Adipocyte (in vitro differentiated cells): Measurements from ENCODE around the gene NEIL3.

Experiments used
- DNase-seq: peaks from one replicate; pipeline ENCODE4 v3.0.0-alpha.2; 2015; ENCODE audit warnings: low read depth
- H3K27me3 ChIP-seq: replicated peaks from 2 replicates; pipeline ENCODE4 v1.7.0; 2013; ENCODE audit warnings: mild to moderate bottlenecking, low read length, moderate library complexity; ENCODE audit not compliant: control insufficient read depth, insufficient read depth
- H3K36me3 ChIP-seq: 2 replicates; pipeline ENCODE4 v1.7.0; 2013; ENCODE audit warnings: low read length, mild to moderate bottlenecking, moderate library complexity; ENCODE audit not compliant: control insufficient read depth, insufficient read depth, severe bottlenecking
- H3K4me1 ChIP-seq: 2 replicates; pipeline ENCODE4 v1.7.0; 2013; ENCODE audit warnings: mild to moderate bottlenecking, low read length, moderate library complexity; ENCODE audit not compliant: control insufficient read depth, insufficient read depth
- H3K4me3 ChIP-seq: 2 replicates; pipeline ENCODE4 v1.7.0; 2013; ENCODE audit warnings: mild to moderate bottlenecking, low read length, moderate library complexity
- H3K9ac ChIP-seq: 2 replicates; pipeline ENCODE4 v1.7.0; 2013; ENCODE audit warnings: mild to moderate bottlenecking, low read length, moderate library complexity
- H3K9me3 ChIP-seq: 2 replicates; pipeline ENCODE4 v1.7.0; 2013; ENCODE audit warnings: mild to moderate bottlenecking, low read length, moderate library complexity; ENCODE audit not compliant: control insufficient read depth

Gene NEIL3

DNA sequence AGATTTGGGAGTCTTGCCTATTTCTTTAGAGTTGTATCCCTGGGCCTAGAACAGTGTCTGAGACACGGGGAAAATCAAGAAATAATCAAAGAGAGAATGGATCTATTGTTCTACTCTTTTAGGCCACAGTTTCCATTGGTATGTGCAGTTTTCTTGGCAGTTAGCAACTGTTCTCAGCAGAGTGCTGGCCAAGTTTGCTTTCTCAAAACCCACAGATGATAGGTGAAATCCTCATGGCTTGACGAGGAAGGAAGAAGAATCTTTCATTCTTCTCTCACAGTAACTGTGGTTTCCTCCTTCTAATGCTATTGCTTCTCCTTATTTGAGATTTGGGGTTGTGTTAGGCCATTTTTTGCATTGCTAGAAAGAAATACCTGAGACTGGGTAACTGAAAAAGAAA, 90.4 kb downstream of the NEIL3 start:
- DNase-seq: no peak
- no peaks in the 10 kb centered on the region for H3K4me1 ChIP-seq
- H3K9ac ChIP-seq: no peak overlapping the region
- no peak overlapping the region for H3K4me3 ChIP-seq
- H3K36me3 ChIP-seq: no peaks in the 10 kb centered on the region
- no peaks in the 10 kb centered on the region for H3K9me3 ChIP-seq
- no peaks in the 10 kb centered on the region for H3K27me3 ChIP-seq

DNA sequence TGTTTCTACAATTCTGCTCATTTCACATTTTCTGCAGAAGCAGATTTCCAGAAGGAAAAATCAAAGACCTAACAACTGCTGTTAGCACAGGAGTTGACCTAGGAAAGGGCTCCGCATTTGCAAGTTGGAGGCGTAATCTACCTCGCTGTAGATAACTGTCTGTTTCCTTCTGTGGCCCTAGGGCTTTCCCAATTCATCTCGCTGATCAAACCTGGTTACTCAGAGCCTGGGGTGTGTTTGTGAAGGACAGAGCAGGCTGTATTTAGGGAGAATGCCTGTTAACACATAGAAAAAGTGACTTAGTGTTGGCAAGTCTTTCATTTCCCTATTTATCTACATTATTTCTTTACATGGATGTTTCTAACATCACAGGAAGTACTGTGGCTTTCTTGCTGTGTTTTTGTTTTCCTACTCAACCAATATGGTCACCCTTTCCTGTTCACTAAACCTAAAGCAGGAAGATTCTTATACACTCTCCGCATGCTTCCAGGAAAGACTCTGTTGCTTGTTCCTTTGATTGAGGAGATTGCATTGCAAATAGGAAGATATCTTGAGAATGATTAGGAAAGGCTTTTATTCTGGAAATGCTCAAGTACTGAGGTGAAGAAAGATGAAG, 92.1 kb downstream of the NEIL3 start:
- H3K4me1 ChIP-seq: no peaks in the 10 kb centered on the region
- H3K9ac ChIP-seq: no peak overlapping the region
- no peak for DNase-seq

DNA sequence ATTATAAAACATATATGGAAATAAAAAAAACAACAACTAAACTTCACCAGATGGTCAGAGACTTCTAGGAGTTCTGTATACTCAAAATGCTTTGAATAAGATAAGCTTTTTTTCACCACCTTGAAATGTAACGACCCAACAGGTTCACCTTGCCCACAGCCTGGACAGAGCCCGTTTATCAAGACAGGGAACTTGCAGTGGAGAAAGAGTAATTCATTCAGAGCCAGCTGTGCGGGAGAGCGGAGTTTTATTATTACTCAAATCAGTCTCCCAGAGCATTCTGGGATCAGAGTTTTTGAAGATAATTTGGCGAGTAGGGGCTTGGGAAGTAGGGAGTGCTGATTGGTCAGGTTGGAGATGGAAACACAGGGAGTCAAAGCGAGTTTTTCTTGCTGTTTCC, 94.1 kb downstream of the NEIL3 start:
- Histone ChIP-seq H3K4me1 (no peaks in the 10 kb centered on the region), H3K27me3 (no peaks in the 10 kb centered on the region), H3K36me3 (no peaks in the 10 kb centered on the region), H3K9ac (no peak overlapping the region), H3K9me3 (no peaks in the 10 kb centered on the region), H3K4me3 (no peak overlapping the region)
- no peak for DNase-seq

More for the DNA sequence above, 92.1 kb downstream of the NEIL3 start:
- Histone ChIP-seq H3K36me3 (no peaks in the 10 kb centered on the region), H3K27me3 (no peaks in the 10 kb centered on the region), H3K4me3 (no peak overlapping the region), H3K9me3 (no peaks in the 10 kb centered on the region)

DNA sequence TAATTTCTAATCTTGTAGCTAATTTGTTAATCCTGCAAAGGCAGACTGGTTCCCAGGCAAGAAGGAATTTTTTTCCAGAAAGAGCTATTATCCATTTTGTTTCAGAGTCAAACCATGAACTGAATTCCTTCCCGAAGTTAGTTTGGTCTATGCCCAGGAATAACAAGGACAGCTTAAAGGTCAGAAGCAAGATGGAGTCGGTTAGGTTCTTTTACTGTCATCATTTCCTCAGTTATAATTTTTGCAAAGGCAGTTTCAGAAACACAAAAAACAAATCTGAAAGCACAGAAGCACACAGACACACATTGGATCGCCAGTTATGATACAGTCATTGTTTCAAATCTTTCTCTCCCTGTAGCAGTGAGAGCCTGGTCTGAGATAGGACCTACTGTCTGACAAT, 94.7 kb downstream of the NEIL3 start:
- H3K9ac ChIP-seq: no peak overlapping the region
- no peak for DNase-seq
- no peaks in the 10 kb centered on the region for H3K4me1 ChIP-seq
- H3K27me3 ChIP-seq: no peaks in the 10 kb centered on the region
- no peaks in the 10 kb centered on the region for H3K9me3 ChIP-seq
- H3K36me3 ChIP-seq: no peaks in the 10 kb centered on the region
- H3K4me3 ChIP-seq: no peak overlapping the region

DNA sequence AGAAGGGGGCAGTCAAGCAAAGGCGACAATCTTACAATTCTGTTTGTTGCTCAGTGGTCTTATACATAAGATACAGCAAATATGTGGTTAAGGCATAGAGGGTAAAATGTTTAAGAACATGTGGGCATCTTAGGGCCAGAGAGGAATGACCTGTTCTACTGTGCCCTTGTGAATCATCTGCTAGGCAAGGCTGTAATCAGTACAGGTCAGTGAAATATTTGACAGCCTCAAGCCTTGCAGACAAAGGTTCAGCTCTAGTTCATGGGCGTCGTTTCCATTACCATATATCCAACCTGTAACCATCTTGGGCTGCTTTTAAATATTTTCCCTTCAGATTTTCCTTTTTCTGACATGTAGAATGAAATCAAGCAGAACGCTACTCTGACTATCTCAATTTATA, 95.3 kb downstream of the NEIL3 start:
- H3K36me3 ChIP-seq: no peaks in the 10 kb centered on the region
- no peaks in the 10 kb centered on the region for H3K27me3 ChIP-seq
- DNase-seq: no peak

DNA sequence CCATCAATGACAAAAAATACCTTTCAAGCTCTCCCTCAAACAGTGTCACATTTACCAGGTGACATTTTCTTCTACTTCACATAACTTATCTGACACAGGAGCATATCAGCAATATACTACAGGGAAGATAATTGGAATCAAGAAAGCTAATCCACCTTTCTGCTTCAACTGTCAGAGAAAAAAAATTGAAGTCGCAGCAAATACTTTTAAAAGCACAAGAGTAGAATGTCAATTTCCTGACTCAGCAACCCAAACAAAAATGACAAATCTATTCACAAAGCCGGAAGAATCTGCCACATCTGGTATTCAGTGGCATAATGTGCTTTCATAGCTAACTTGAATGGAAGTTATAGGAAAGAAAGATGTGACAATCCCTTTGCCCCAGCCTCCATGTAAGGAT, 95.8 kb downstream of the NEIL3 start:
- H3K4me3 ChIP-seq: no peak overlapping the region
- H3K9ac ChIP-seq: no peak overlapping the region
- H3K27me3 ChIP-seq: no peaks in the 10 kb centered on the region
- peak; percentile 9 for DNase-seq
- H3K4me1 ChIP-seq: no peaks in the 10 kb centered on the region
- no peaks in the 10 kb centered on the region for H3K9me3 ChIP-seq
- H3K36me3 ChIP-seq: no peaks in the 10 kb centered on the region

More for the DNA sequence above, 95.3 kb downstream of the NEIL3 start:
- no peak overlapping the region for H3K9ac ChIP-seq
- H3K4me1 ChIP-seq: no peaks in the 10 kb centered on the region
- H3K9me3 ChIP-seq: no peaks in the 10 kb centered on the region
- H3K4me3 ChIP-seq: no peak overlapping the region

DNA sequence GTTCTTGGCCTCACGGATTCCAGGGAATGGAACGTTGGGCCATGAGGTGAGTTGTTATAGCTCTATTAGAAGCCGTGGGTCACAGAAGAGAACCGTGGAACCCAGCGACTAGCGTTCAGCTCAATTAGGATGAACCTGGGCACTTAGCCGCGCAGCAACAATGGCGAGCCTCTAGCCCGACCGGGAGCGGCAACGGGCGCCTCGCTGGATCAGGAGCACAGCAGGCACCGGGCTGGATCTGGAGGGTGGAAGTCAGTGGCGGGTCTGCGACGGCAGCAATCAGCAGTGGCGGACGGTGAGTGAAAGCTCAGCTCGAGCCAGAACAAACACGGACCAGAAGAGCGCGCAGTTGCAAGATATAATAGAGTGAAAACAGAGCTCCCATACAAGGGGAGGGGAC, 98.3 kb downstream of the NEIL3 start:
- DNase-seq: no peak
- H3K36me3 ChIP-seq: no peaks in the 10 kb centered on the region
- no peak overlapping the region for H3K4me3 ChIP-seq
- no peaks in the 10 kb centered on the region for H3K9me3 ChIP-seq
- H3K27me3 ChIP-seq: no peaks in the 10 kb centered on the region
- H3K9ac ChIP-seq: no peak overlapping the region
- no peaks in the 10 kb centered on the region for H3K4me1 ChIP-seq

DNA sequence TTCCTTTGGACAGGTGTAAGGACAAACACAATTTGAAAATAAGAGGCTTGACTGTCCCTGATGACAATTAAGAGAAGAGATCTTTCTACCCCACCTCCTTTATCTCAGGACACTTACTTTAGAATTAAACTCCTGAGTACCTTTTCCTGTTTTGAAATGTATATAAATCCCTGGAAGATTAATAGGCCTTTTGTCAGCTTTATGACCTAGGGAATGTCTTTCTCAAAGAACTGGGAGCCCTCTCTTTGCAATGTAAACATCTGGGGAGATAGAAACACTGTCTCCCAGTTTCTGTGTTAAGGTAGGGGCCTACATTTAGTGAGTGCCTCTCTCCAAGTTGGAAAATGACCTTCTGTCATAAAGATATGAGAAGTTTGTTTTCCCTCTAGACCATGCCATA, 100.9 kb downstream of the NEIL3 start:
- no peak overlapping the region for H3K9ac ChIP-seq
- DNase-seq: no peak

DNA sequence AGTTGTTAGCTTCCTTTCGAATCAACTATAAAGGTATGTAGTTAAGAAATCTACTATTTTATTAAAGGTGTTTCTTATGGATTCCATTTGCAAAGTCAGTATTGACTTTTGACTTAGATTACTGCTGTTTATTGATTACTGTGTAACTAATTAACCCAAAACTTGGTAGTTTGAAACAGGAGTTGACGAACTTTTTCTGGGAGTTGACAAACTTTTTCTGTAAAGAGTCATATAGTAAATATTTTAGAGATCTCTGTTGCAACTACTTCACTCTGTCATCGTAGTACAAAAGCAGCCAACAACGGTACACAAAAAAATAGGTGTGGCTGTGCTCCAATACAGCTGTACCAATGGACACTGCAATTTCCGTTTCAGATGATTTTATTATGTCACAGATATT, 102.3 kb downstream of the NEIL3 start:
- Histone ChIP-seq H3K4me1 (no peaks in the 10 kb centered on the region), H3K4me3 (no peak overlapping the region), H3K9ac (no peak overlapping the region), H3K36me3 (no peaks in the 10 kb centered on the region), H3K9me3 (peaks cover 4% of the 10 kb centered on the region), H3K27me3 (no peaks in the 10 kb centered on the region)
- no peak for DNase-seq

More for the DNA sequence above, 100.9 kb downstream of the NEIL3 start:
- Histone ChIP-seq H3K36me3 (no peaks in the 10 kb centered on the region), H3K27me3 (no peaks in the 10 kb centered on the region), H3K4me3 (no peak overlapping the region), H3K9me3 (peaks cover 1% of the 10 kb centered on the region), H3K4me1 (no peaks in the 10 kb centered on the region)
